Neural crest cell (in vitro differentiated cells): ENCODE results near the gene FUT7. TPM values are rescaled to one million over a fixed set of nuclear protein-coding genes. Genes with fewer than 3 reads are reported as not detected.

Experiments used
- DNase-seq: peaks from one replicate; pipeline ENCODE4 v3.0.0; 2021; ENCODE audit warnings: low read depth, mixed read lengths, low spot score
- H3K27ac Mint-ChIP-seq: one replicate; pipeline ENCODE4 v1.8.0; 2021; ENCODE audit warnings: mild to moderate bottlenecking, mixed read lengths; ENCODE audit not compliant: unreplicated experiment
- H3K27me3 Mint-ChIP-seq: 2 replicates; pipeline ENCODE4 v1.8.0; 2021; ENCODE audit warnings: low read depth, mild to moderate bottlenecking, mixed read lengths
- H3K36me3 Mint-ChIP-seq: 2 replicates; pipeline ENCODE4 v1.8.0; 2021; ENCODE audit warnings: low read depth, mild to moderate bottlenecking, mixed read lengths
- H3K4me1 Mint-ChIP-seq: 2 replicates; pipeline ENCODE4 v1.8.0; 2021; ENCODE audit warnings: mixed read lengths
- H3K4me3 Mint-ChIP-seq: one replicate; pipeline ENCODE4 v1.8.0; 2021; ENCODE audit warnings: mild to moderate bottlenecking, mixed read lengths
- H3K9me3 Mint-ChIP-seq: 2 replicates; pipeline ENCODE4 v1.8.0; 2021; ENCODE audit warnings: mixed read lengths
- total RNA-seq: library from RNA; stranded (reverse); gene quantifications from 2 replicates; pipeline ENCODE4 v1.2.1, GENCODE V29; 2021
- TF ChIP-seq, protein P1 (sequence below): fragments of 200-600 bp; sonication (generic); conservative IDR thresholded peaks from 2 replicates; pipeline ENCODE4 v1.5.0; 2021; ENCODE audit warnings: antibody characterized with exemption, mild to moderate bottlenecking

FUT7 gene
- total RNA-seq, 1 donor from 2014 or later, result not detected

DNA sequence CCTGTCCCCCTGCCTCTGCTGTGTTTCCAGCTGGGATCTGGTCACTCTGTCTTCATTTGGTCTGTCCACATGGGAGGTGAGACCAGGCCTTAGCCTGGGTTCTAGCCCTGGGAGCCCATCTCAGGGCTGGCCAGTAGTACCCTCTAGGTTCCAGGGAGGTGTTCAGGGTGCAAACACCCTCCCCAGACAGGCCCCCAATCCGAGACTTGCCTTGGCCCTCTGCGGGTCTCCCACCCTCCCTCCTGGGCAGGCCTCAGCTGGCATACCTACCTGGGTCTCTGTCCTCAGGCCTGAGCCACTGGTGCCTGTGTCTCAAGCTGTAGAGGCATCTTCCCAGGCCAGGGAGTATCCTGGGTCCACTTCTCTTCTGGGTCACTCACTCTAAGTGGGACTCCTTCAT, 39.4 kb upstream of the FUT7 start:
- Mint-ChIP-seq H3K27me3 (peaks cover 41% of the 10 kb centered on the region), H3K9me3 (no peaks in the 10 kb centered on the region), H3K4me3 (peak overlapping the region; percentile 90), H3K36me3 (no peaks in the 10 kb centered on the region), H3K4me1 (peaks cover 14% of the 10 kb centered on the region), H3K27ac (peak overlapping the region; percentile 57)
- no peak for DNase-seq
- TF ChIP-seq, protein P1, sequence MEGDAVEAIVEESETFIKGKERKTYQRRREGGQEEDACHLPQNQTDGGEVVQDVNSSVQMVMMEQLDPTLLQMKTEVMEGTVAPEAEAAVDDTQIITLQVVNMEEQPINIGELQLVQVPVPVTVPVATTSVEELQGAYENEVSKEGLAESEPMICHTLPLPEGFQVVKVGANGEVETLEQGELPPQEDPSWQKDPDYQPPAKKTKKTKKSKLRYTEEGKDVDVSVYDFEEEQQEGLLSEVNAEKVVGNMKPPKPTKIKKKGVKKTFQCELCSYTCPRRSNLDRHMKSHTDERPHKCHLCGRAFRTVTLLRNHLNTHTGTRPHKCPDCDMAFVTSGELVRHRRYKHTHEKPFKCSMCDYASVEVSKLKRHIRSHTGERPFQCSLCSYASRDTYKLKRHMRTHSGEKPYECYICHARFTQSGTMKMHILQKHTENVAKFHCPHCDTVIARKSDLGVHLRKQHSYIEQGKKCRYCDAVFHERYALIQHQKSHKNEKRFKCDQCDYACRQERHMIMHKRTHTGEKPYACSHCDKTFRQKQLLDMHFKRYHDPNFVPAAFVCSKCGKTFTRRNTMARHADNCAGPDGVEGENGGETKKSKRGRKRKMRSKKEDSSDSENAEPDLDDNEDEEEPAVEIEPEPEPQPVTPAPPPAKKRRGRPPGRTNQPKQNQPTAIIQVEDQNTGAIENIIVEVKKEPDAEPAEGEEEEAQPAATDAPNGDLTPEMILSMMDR, result no peak

DNA sequence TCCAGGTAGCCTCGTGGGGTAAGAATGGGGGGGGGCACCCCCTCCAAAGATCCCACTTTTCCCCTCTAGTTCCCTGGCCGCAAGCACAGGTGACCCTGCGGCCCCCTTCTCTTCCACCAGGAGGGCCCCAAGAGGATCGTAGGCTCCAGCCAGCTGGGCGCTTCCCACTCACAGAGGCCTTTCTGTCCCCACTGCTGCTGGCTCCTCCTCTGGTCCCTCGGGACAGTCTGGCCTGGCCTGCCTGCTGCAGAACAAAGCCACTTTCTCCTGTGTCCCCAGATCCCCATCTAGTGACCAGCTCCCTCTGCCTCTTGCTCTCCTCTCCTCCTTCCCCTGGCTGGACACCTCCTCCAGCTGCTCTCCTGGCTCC, 39.0 kb upstream of the FUT7 start:
- H3K27ac Mint-ChIP-seq, result peak overlapping the region; percentile 57
- H3K4me1 Mint-ChIP-seq, result peaks cover 14% of the 10 kb centered on the region
- TF ChIP-seq, protein P1, result peak; percentile 50

DNA sequence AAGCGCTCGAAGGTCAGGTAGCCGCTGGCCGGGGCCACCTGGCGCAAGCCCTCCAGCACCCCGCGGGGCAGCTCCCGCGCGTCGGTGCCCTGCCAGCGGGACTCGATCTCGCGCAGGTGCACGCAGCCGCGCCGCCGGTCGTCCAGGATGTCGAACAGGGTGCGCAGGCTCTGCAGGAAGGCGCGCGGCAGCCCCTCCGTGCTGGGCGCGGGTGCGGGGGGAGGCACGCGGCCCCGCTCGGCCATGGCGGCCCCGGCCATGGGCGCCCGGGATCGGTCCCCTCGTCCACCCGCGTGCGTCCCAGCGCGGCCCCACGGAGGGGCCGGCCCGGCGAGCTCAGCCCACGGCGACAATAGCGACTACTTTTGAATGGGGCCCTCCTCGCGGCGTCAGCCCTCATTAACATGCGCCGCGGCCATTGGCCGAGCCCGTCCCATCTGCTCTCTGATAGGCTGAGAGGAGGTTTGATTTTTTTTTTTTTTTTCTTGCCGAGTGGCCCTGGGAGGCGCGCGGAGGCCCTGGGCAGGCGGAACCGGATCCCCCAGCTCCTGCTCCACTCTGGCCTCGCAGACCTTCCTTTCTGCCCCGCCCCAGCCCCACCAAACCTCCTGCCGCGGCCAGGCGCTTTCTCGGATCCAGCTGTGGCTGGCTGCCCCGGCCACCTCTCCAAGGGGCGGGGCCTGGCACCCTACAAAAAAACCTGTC, 38.5 kb upstream of the FUT7 start, which contains the start of gene SAPCD2:
SAPCD2 (minus strand) TSS at position 357 of the 705 bp plus-strand sequence; CDS start at position 260, 97 bp downstream.
- Mint-ChIP-seq H3K36me3 (no peaks in the 10 kb centered on the region), H3K27ac (peak within 1 kb of the TSS; percentile 57), H3K27me3 (peaks cover 32% of the 10 kb centered on the region), H3K4me1 (peaks cover 14% of the 10 kb centered on the region), H3K4me3 (peak within 1 kb of the TSS; percentile 90), H3K9me3 (no peaks in the 10 kb centered on the region)
- TF ChIP-seq, protein P1, result no peak
- DNase-seq, result peak; percentile 70

More for the DNA sequence above, 39.0 kb upstream of the FUT7 start:
- H3K27me3 Mint-ChIP-seq, result peaks cover 37% of the 10 kb centered on the region
- no peaks in the 10 kb centered on the region for H3K9me3 Mint-ChIP-seq
- H3K36me3 Mint-ChIP-seq, result no peaks in the 10 kb centered on the region
- H3K4me3 Mint-ChIP-seq, result peak overlapping the region; percentile 90
- peak; percentile 55 for DNase-seq

DNA sequence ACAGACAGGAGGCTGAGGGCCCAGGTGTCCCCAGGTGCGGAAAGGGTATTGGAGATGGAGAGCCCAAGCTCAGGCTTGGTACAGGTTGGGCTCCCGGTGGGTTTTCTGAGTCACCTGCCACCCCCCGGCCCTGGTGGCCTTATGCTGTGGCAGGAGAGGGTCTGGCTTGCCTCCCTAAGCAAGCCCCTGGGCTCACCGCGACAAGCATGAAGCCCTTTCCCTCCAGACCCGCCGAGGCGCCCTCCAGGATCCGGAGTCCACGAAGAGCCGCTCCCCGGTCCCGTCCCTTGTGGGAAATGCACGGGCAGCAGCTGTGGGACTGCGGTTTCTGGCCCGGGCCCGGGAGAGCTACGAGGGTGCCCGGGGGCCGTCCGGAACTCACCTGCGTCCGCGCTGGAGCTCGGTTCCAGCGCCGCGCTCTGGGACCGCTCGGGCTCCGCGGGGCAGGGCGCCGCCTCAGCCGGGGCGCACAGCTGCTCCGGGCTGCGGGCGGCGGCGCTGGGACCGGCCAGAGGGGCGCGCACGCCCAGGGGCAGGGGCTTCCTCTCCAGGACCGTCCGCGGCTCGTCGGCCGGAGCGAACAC, 37.7 kb upstream of the FUT7 start:
- H3K36me3 Mint-ChIP-seq, result no peaks in the 10 kb centered on the region
- DNase-seq, result no peak
- TF ChIP-seq, protein P1, result no peak
- H3K27me3 Mint-ChIP-seq, result peaks cover 25% of the 10 kb centered on the region
- peaks cover 14% of the 10 kb centered on the region for H3K4me1 Mint-ChIP-seq
- no peaks in the 10 kb centered on the region for H3K9me3 Mint-ChIP-seq
- H3K4me3 Mint-ChIP-seq, result peak overlapping the region; percentile 62
- H3K27ac Mint-ChIP-seq, result no peak overlapping the region

DNA sequence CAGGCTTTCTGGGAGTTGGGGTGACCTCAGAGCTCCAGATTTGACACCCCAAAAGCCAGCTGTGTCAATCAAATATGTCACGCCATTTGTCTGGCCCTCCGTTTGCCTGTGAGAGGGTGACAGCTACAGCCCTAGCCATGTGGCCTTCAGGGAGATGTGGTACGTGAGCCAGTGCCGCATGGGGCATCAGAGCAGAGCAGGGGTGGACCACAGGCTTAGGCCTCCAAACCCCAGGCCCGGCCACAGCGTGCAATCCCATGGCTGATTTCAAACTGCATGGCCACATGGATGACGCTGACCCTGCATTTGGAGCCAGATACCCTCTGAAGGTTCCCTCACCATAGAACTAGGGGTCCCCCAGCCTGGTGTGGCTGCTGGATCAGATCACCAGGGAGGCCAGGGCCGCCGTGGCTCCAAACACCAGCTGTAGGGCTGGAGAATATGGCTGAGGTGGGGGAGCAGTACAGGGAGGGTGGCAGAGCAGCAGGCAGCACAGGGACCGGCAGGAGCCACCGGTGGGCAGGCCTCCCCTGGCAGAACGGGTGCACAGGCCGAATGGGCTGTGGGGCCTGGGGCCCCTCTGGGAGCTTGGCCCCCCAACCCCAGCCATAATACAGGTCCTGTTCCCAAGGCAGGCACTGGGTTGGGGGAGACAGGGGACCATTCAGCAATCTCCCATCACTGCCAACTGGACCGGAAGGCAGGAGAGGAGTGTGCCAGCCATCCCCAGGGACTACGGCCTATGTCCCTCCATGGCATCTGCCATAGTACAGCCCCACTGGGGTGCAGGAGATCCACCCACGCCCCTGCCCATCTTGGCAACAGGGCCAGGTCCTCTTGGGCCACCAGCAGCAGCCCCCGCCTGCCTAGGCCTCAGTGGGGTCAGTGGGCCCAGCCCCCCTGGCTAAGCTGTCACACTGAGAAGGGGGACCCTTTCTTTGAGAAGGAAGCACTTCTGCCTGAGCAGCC, 36.9 kb upstream of the FUT7 start:
- no peaks in the 10 kb centered on the region for H3K9me3 Mint-ChIP-seq
- DNase-seq, result no peak
- peak overlapping the region; percentile 80 for H3K4me3 Mint-ChIP-seq
- TF ChIP-seq, protein P1, result no peak
- no peaks in the 10 kb centered on the region for H3K36me3 Mint-ChIP-seq
- H3K27me3 Mint-ChIP-seq, result peaks cover 18% of the 10 kb centered on the region
- H3K27ac Mint-ChIP-seq, result no peak overlapping the region
- peaks cover 14% of the 10 kb centered on the region for H3K4me1 Mint-ChIP-seq
